Caco-2 (cell line): ENCODE data around the gene PLXDC1. TPM values are rescaled to one million over a fixed set of nuclear protein-coding genes. Genes with fewer than 3 reads are reported as not detected.

Experiments used
- BruUV-seq: library from RNA; stranded (reverse); fragments of 400-500 nt; replicated peaks from 2 replicates; lab custom pipeline; 2021; lab: Mats Ljungman, UMichigan
- CTCF ChIA-PET: fragments of 300-600 bp; sonication (Branson Sonifier 250); formaldehyde crosslinking; loops from one replicate; lab custom pipeline; 2022; ENCODE audit warnings: antibody characterized with exemption; lab: Charles Lee
- POLR2A ChIA-PET: fragments of 300-600 bp; sonication (Branson Sonifier 250); formaldehyde crosslinking; loops from one replicate; lab custom pipeline; 2022; ENCODE audit warnings: antibody characterized with exemption; lab: Charles Lee
- DNase-seq, 2 experiments: peaks; one replicate each; pipeline versions ENCODE4 v3.0.0 to v3.0.0-alpha.2; 2020 to 2022
- H3K27me3 ChIP-seq: replicated peaks from 2 replicates; pipeline ENCODE4 v1.6.0; 2011; ENCODE audit warnings: low read length; ENCODE audit not compliant: control insufficient read depth, insufficient read depth
- H3K36me3 ChIP-seq: 2 replicates; pipeline ENCODE4 v1.5.1; 2011; ENCODE audit warnings: low read length; ENCODE audit not compliant: control insufficient read depth, insufficient read depth
- H3K4me1 ChIP-seq: fragments of 250-450 bp; sonication (Bioruptor Pico); 2 replicates; pipeline ENCODE4 v1.5.1; 2020; ENCODE audit warnings: mild to moderate bottlenecking
- H3K4me3 ChIP-seq: 2 replicates; pipeline ENCODE4 v1.5.1; 2011; ENCODE audit warnings: low read depth, mild to moderate bottlenecking, control low read depth, low read length
- H3K9me3 ChIP-seq: fragments of 250-450 bp; sonication (Bioruptor Pico); 2 replicates; pipeline ENCODE4 v1.5.1; 2020; ENCODE audit warnings: mild to moderate bottlenecking, moderate library complexity
- H3K27ac Mint-ChIP-seq: one replicate; pipeline ENCODE4 v1.8.0; 2022; ENCODE audit warnings: mixed read lengths; ENCODE audit not compliant: unreplicated experiment
- H3K27me3 Mint-ChIP-seq: one replicate; pipeline ENCODE4 v1.8.0; 2022; ENCODE audit warnings: mixed read lengths; ENCODE audit not compliant: insufficient read depth, unreplicated experiment
- H3K36me3 Mint-ChIP-seq: one replicate; pipeline ENCODE4 v1.8.0; 2022; ENCODE audit warnings: mild to moderate bottlenecking, mixed read lengths; ENCODE audit not compliant: insufficient read depth, unreplicated experiment
- H3K4me1 Mint-ChIP-seq: one replicate; pipeline ENCODE4 v1.8.0; 2022; ENCODE audit warnings: low read depth, mixed read lengths; ENCODE audit not compliant: unreplicated experiment
- H3K4me3 Mint-ChIP-seq: one replicate; pipeline ENCODE4 v1.8.0; 2022; ENCODE audit warnings: mild to moderate bottlenecking, moderate library complexity, mixed read lengths; ENCODE audit not compliant: unreplicated experiment
- H3K9me3 Mint-ChIP-seq: one replicate; pipeline ENCODE4 v1.8.0; 2022; ENCODE audit warnings: mixed read lengths; ENCODE audit not compliant: unreplicated experiment
- CTCF ChIP-seq, 2 experiments: fragments of 200-600 bp in 1 of 2; IDR thresholded peaks; 1 replicate in 1 of 2; 2 replicates in 1 of 2; pipeline versions ENCODE4 v1.5.1 to v1.8.0; 2011 to 2022; ENCODE audit warnings: antibody characterized with exemption in 1 of 2, control low read depth in 1 of 2, inconsistent platforms in 1 of 2, low read depth in 1 of 2, low read length in 1 of 2, mild to moderate bottlenecking in 1 of 2, moderate library complexity in 1 of 2; ENCODE audit not compliant: insufficient read depth in 1 of 2, severe bottlenecking in 1 of 2, unreplicated experiment in 1 of 2
- intact Hi-C: fragments of 100-400 bp; cut with micrococcal nuclease; formaldehyde crosslinking; loops from one replicate; pipeline ENCODE4 v1.10.0; 2022; ENCODE audit not compliant: unreplicated experiment
- total RNA-seq: library from RNA; stranded (reverse); gene quantifications from 2 replicates; pipeline ENCODE4 v1.2.3, GENCODE V29; 2022

The PLXDC1 gene
- total RNA-seq, 1 experiment from 2014 or later = 0.14 TPM

DNA sequence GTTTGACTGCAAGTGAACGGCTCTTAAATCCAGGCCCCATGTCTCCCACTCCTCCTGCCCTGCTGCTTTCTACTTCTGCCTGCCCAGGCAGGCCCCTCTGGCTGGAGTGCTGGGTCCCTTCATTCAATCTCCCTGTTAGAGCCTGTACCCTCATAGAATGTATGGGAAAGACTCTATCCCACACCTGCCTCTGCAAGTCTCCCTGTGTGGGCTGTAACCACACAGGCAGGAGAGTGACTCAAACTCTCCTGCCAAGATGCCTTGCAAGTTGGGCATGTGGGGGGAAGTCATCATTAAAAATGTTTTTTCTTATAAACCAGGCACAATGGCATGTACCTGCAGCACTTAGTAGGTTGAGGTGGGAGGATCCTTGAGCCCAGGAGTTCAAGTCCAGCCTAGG, 77.5 kb downstream of the PLXDC1 start:
- BruUV-seq = no TSS peak
- no peaks in the 10 kb centered on the region for H3K9me3 ChIP-seq
- Mint-ChIP-seq H3K27ac (no peak overlapping the region), H3K4me1 (peaks cover 6% of the 10 kb centered on the region), H3K27me3 (peaks cover 5% of the 10 kb centered on the region), H3K4me3 (no peak overlapping the region), H3K36me3 (peaks cover 6% of the 10 kb centered on the region), H3K9me3 (no peaks in the 10 kb centered on the region)
- TF ChIP-seq CTCF (IDR thresholded peaks at IDR 0.05; ENCODE audit: insufficient read depth in 1 of 2, low read depth in 1 of 2, low read length in 1 of 2, severe bottlenecking in 1 of 2, unreplicated experiment in 1 of 2) = no peak
- H3K4me3 ChIP-seq = no peak overlapping the region
- H3K27me3 ChIP-seq = no peaks in the 10 kb centered on the region; the same call in 1 of the 2 replicates
- POLR2A ChIA-PET = no interaction called here
- DNase-seq = no peak
- CTCF ChIA-PET = interaction anchor here (0.7 to 1.5 kb wide), 2 partner anchors 18 to 91 kb away, joined by 5 read pairs; no protein-coding TSS in a partner anchor
- intact Hi-C loops = loop anchor here (10.0 kb wide), 1 partner anchor 89 kb away; no protein-coding TSS in a partner anchor
- no peaks in the 10 kb centered on the region for H3K36me3 ChIP-seq
- H3K4me1 ChIP-seq = no peaks in the 10 kb centered on the region

- Histone ChIP-seq H3K9me3 (no peaks in the 10 kb centered on the region), H3K4me3 (no peak overlapping the region), H3K4me1 (no peaks in the 10 kb centered on the region), H3K36me3 (no peaks in the 10 kb centered on the region), H3K27me3 (no peaks in the 10 kb centered on the region; the same call in 1 of the 2 replicates)
- Mint-ChIP-seq H3K27ac (no peak overlapping the region), H3K36me3 (peaks cover 6% of the 10 kb centered on the region), H3K9me3 (no peaks in the 10 kb centered on the region), H3K27me3 (peaks cover 5% of the 10 kb centered on the region), H3K4me3 (no peak overlapping the region), H3K4me1 (peaks cover 6% of the 10 kb centered on the region)
- intact Hi-C loops = loop anchor here (10.0 kb wide), 1 partner anchor 89 kb away; no protein-coding TSS in a partner anchor
- ChIA-PET CTCF (no interaction called here), POLR2A (no interaction called here)
- DNase-seq = no peak
- BruUV-seq = no TSS peak
- TF ChIP-seq CTCF (IDR thresholded peaks at IDR 0.05; ENCODE audit: insufficient read depth in 1 of 2, low read depth in 1 of 2, low read length in 1 of 2, severe bottlenecking in 1 of 2, unreplicated experiment in 1 of 2) = no peak
Observed at GRCh38 chr17:39073353-39073752, 78.1 kb downstream of the PLXDC1 start.

DNA sequence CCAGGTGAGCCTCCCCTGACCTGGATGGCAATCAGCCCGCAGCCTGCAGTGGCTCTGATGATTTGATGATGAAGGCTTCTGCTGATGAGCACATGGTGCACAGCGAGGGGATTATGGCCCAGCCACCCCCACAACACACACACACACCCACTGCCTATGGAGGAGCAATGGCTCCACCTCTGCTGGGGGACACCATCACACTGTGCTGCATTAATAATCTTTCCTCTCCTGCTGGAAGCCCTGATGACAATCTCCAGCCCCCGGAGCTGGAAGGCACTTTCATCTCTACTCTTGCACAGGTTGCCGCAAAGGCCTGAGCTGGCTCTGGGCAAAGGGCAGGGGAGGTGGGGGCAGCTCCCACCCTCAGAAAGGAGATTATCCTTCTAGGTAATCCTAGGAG, 79.9 kb downstream of the PLXDC1 start:
- POLR2A ChIA-PET = no interaction called here
- Mint-ChIP-seq H3K27ac (no peak overlapping the region), H3K9me3 (no peaks in the 10 kb centered on the region), H3K27me3 (peaks cover 2% of the 10 kb centered on the region), H3K36me3 (peaks cover 6% of the 10 kb centered on the region), H3K4me1 (peaks cover 6% of the 10 kb centered on the region), H3K4me3 (no peak overlapping the region)
- no peak for TF ChIP-seq CTCF (IDR thresholded peaks at IDR 0.05; ENCODE audit: insufficient read depth in 1 of 2, low read depth in 1 of 2, low read length in 1 of 2, severe bottlenecking in 1 of 2, unreplicated experiment in 1 of 2)
- H3K9me3 ChIP-seq = no peaks in the 10 kb centered on the region
- BruUV-seq = no TSS peak
- intact Hi-C loops = loop anchor here (10.0 kb wide), 1 partner anchor 87 kb away; no protein-coding TSS in a partner anchor
- CTCF ChIA-PET = interaction anchor here (0.6 to 2.0 kb wide), 2 partner anchors 82 to 279 kb away, joined by 3 to 5 read pairs; no protein-coding TSS in a partner anchor
- no peak overlapping the region for H3K4me3 ChIP-seq
- no peaks in the 10 kb centered on the region for H3K4me1 ChIP-seq
- no peak for DNase-seq
- H3K27me3 ChIP-seq = no peaks in the 10 kb centered on the region; the same call in 1 of the 2 replicates
- H3K36me3 ChIP-seq = no peaks in the 10 kb centered on the region
